RWPE1 (cell line): Measurements from ENCODE around the gene XPR1.
"Not testable (repeated sequence)": the region's sequence is repeated elsewhere in the genome, so short reads cannot be mapped to it uniquely, and the experiment has no call there.

ENCODE experiments used
- CTCF ChIA-PET: fragments of 350-600 bp; sonication (Branson Sonifier 250); formaldehyde crosslinking; extraction: SDS; loops from one replicate; lab custom pipeline; 2021; lab: Yijun Ruan, JAX
- POLR2A ChIA-PET: fragments of 400-600 bp; formaldehyde crosslinking; extraction: SDS; loops from one replicate; lab custom pipeline; 2020; ENCODE audit warnings: antibody characterized with exemption; ENCODE audit not compliant: low non-redundant PET; lab: Yijun Ruan, JAX
- DNase-seq: peaks from one replicate; pipeline ENCODE4 v3.0.0; 2012; ENCODE audit warnings: low spot score
- H3K27ac ChIP-seq: fragments of 450-650 bp; 2 replicates; pipeline ENCODE4 v1.5.1; 2017
- CTCF ChIP-seq: fragments of 450-650 bp; conservative IDR thresholded peaks from 2 replicates; pipeline ENCODE4 v1.5.1; 2017; ENCODE audit warnings: low read depth, mild to moderate bottlenecking

Gene XPR1

DNA sequence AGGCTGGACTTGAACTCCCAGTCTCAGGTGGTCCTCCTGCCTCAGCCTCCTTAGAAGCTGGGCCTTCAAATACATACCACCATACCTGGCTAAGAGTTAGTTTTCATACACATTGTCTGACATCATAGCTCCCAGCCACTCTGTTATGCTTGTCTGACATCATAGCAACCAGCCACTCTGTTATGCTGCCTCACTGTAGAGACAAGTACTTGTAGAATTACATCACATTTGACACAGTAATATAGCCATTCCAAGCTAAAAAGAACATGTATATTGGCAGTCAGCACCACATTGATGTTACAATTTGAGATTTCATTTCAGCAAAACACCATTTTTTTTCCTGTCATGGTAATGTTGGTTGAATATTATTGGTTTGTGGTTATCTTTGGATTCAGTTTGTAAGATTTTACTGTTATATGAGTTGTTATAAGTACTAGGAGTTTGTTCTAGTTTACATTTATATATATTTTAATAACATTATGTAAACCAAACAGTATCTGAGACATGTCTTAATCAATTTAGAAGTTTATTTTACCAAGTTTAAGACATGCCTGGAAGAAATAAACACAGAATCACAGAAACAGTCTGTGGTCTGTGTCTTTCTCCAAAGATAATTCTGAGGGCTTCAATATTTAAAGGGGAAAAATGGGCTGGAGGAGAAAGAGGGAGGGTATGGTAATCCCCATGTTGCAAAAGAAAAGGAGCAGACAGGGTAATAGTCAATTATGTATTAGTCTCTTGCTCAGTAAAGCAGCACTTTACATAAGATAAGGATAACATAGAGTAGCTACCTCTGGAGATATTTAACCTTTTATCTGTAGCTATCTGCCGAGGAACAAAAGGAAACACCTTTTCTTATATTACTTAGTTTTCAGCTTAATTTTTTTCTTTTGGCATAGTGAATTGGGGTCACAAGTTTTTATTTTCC is 43.0 kb downstream of the XPR1 start:
- TF ChIP-seq CTCF: no peak
- no peak for DNase-seq
- POLR2A ChIA-PET: no interaction called here
- CTCF ChIA-PET: interaction anchor here (0.6 kb wide), 1 partner anchor 692 kb away, joined by 3 read pairs; no protein-coding TSS in a partner anchor
- H3K27ac ChIP-seq: no peak overlapping the region

DNA sequence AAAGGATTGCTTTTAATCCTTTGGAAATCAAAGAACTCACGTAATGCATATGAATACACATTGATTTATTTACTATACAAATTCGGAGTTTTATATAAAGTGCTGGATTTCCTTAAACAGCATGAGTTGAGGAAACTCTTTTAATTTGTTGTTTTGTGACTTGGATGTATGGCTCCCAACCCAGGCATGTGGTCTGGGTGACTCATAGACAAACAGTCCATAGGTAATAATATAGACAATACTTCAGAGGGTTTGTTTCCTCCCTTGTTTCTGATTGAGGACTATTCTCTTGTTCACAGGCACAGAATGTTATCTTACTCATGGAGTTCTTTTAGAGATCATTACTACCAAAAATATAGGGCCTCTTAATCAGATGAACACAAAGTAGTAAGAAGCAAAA is 43.8 kb downstream of the XPR1 start:
- no peak for TF ChIP-seq CTCF
- DNase-seq: peak; percentile 20
- H3K27ac ChIP-seq: no peak overlapping the region
- CTCF ChIA-PET: no interaction called here
- POLR2A ChIA-PET: no interaction called here

DNA sequence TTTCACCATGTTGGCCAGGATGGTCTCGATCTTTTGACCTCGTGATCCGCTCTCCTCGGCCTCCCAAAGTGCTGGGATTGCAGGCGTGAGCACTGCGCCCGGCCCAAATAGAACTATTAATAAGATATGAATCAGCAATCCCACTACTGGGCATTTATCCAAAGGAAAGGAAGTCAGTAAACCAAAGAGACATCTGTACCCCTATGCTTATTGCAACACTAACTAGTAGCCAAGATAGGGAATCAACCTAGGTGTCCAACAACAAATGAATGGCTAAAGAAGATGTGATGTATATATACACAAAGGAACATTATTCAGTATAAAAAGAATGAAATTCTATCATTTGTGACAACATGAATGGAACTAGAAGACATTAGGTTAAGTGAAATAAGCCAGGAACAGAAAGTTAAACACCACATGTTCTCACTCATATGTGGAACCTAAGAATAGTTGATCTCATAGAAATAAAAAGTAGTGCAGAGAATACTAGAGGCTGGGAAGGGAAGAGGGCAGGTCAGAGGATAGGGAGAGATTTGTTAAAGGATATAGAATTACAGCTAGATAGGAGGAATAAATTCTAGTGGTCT is 48.8 kb downstream of the XPR1 start:
- POLR2A ChIA-PET: no interaction called here
- peak; percentile 20 for DNase-seq
- H3K27ac ChIP-seq: peak overlapping the region; percentile 62
- no peak for TF ChIP-seq CTCF
- CTCF ChIA-PET: no interaction called here

GRCh38 chr1:180683117-180683516 is 51.3 kb downstream of the XPR1 start:
- POLR2A ChIA-PET, CTCF ChIA-PET: not testable (repeated sequence)

DNA sequence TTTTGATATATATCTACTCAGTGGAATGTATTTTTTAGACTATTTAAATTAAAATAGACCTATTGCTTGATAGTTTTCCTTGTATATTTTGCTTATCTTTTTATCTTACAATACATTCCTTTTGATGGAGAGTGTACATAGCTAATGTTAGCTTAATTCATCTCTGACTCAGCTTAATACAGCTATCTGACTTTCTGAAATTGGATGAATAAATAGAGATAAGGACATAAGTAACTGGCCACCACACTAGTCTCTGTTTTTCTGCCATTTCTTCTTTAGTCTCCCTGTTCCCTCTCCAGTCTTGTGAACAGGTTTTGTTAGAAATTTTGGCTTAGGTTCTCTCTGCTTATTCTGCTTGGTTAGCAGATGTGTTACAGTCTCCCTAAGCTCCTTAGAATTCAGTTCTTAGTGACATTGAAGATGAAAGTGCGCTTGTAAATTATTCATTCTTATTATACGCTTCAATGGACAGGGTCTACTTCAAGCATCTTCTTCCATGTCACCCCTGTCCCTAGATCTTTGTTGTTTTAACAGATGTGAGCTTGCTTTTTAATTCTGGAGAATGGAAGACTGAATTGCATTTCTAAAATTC is 59.6 kb downstream of the XPR1 start:
- TF ChIP-seq CTCF: no peak
- ChIA-PET POLR2A (no interaction called here), CTCF (interaction anchor here (0.9 kb wide), 1 partner anchor 177 kb away, joined by 3 read pairs; no protein-coding TSS in a partner anchor)
- H3K27ac ChIP-seq: no peak overlapping the region
- no peak for DNase-seq

More at GRCh38 chr1:180683117-180683516, 51.3 kb downstream of the XPR1 start:
- H3K27ac ChIP-seq, DNase-seq: not testable (repeated sequence)

GRCh38 chr1:180693564-180694244 is 61.9 kb downstream of the XPR1 start:
- no peak for TF ChIP-seq CTCF
- POLR2A ChIA-PET: no interaction called here
- no peak overlapping the region for H3K27ac ChIP-seq
- DNase-seq: no peak
- CTCF ChIA-PET: no interaction called here
